Mucosa of rectum (tissue), 2 donors: ENCODE measurements around the gene SSH3.

Experiments used
- H3K27ac ChIP-seq, 2 donors: one replicate each; pipeline ENCODE4 v1.7.0; 2013; ENCODE audit warnings: inconsistent platforms in 2 of 2, low read depth in 2 of 2, low read length in 2 of 2
- H3K27me3 ChIP-seq, 2 donors: one replicate each; pipeline ENCODE4 v1.7.0; 2013; ENCODE audit warnings: low read length in 2 of 2; ENCODE audit not compliant: control insufficient read depth in 2 of 2, insufficient read depth in 2 of 2
- H3K36me3 ChIP-seq, 2 donors: one replicate each; pipeline ENCODE4 v1.7.0; 2013; ENCODE audit warnings: low read length in 2 of 2; ENCODE audit not compliant: control insufficient read depth in 2 of 2, insufficient read depth in 2 of 2
- H3K4me1 ChIP-seq, 2 donors: one replicate each; pipeline ENCODE4 v1.7.0; 2013; ENCODE audit warnings: low read length in 2 of 2, mild to moderate bottlenecking in 1 of 2; ENCODE audit not compliant: control insufficient read depth in 2 of 2, insufficient read depth in 2 of 2
- H3K4me3 ChIP-seq, 2 donors: one replicate each; pipeline ENCODE4 v1.7.0; 2013; ENCODE audit warnings: low read length in 2 of 2
- H3K9ac ChIP-seq, 2 donors: one replicate each; pipeline ENCODE4 v1.7.0; 2013; ENCODE audit warnings: low read length in 2 of 2, low read depth in 1 of 2, mild to moderate bottlenecking in 1 of 2
- H3K9me3 ChIP-seq, 2 donors: one replicate each; pipeline ENCODE4 v1.7.0; 2013; ENCODE audit warnings: low read length in 2 of 2; ENCODE audit not compliant: control insufficient read depth in 2 of 2
- donor health status: healthy.
- donor health status: Normal muscosa, but diverticular disease.

The SSH3 gene

GRCh38 chr11:67261946-67262681, 41.2 kb upstream of the SSH3 start:
- peak overlapping the region in 1 of 2 donors; percentile 53 for H3K4me3 ChIP-seq
- H3K27me3 ChIP-seq = no peaks in the 10 kb centered on the region
- peak overlapping the region in 1 of 2 donors; percentile 29 for H3K9ac ChIP-seq

GRCh38 chr11:67262731-67263675, 40.3 kb upstream of the SSH3 start:
- Histone ChIP-seq H3K4me3 (peak overlapping the region in 1 of 2 donors; percentile 53), H3K9me3 (no peaks in the 10 kb centered on the region), H3K27me3 (no peaks in the 10 kb centered on the region), H3K36me3 (peaks cover 1 to 3% of the 10 kb centered on the region in 2 donors), H3K27ac (peak overlapping the region; percentile 24 to 66), H3K9ac (peak overlapping the region; percentile 29 to 54), H3K4me1 (peaks cover 28 to 32% of the 10 kb centered on the region in 2 donors)

More at GRCh38 chr11:67261946-67262681, 41.2 kb upstream of the SSH3 start:
- no peaks in the 10 kb centered on the region for H3K9me3 ChIP-seq
- H3K27ac ChIP-seq = no peak overlapping the region
- H3K36me3 ChIP-seq = no peaks in the 10 kb centered on the region
- peaks cover 19 to 24% of the 10 kb centered on the region in 2 donors for H3K4me1 ChIP-seq

GRCh38 chr11:67264260-67264659, 39.1 kb upstream of the SSH3 start:
- H3K9ac ChIP-seq = no peak overlapping the region
- no peak overlapping the region for H3K4me3 ChIP-seq
- H3K4me1 ChIP-seq = peaks cover 41 to 44% of the 10 kb centered on the region in 2 donors
- no peaks in the 10 kb centered on the region for H3K27me3 ChIP-seq
- H3K27ac ChIP-seq = no peak overlapping the region
- peaks cover 5 to 14% of the 10 kb centered on the region in 2 donors for H3K36me3 ChIP-seq
- no peaks in the 10 kb centered on the region for H3K9me3 ChIP-seq

- Histone ChIP-seq H3K27me3 (no peaks in the 10 kb centered on the region), H3K9me3 (no peaks in the 10 kb centered on the region), H3K27ac (peak overlapping the region in 1 of 2 donors; percentile 59), H3K36me3 (peaks cover 5 to 17% of the 10 kb centered on the region in 2 donors), H3K9ac (no peak overlapping the region), H3K4me1 (peaks cover 49 to 52% of the 10 kb centered on the region in 2 donors), H3K4me3 (no peak overlapping the region)
Observed at GRCh38 chr11:67264877-67265632, 38.3 kb upstream of the SSH3 start.

GRCh38 chr11:67265633-67266448, 37.5 kb upstream of the SSH3 start:
- no peaks in the 10 kb centered on the region for H3K27me3 ChIP-seq
- H3K4me3 ChIP-seq = peak overlapping the region; percentile 40 to 59
- peak overlapping the region; percentile 59 to 67 for H3K27ac ChIP-seq
- peak overlapping the region; percentile 66 to 73 for H3K9ac ChIP-seq
- H3K4me1 ChIP-seq = peaks cover 57 to 60% of the 10 kb centered on the region in 2 donors
- H3K9me3 ChIP-seq = no peaks in the 10 kb centered on the region
- H3K36me3 ChIP-seq = peaks cover 5 to 17% of the 10 kb centered on the region in 2 donors

- Histone ChIP-seq H3K4me1 (peaks cover 61 to 65% of the 10 kb centered on the region in 2 donors), H3K36me3 (peaks cover 5 to 17% of the 10 kb centered on the region in 2 donors), H3K27me3 (no peaks in the 10 kb centered on the region), H3K9me3 (no peaks in the 10 kb centered on the region), H3K27ac (peak within 1 kb of the TSS; percentile 95 to 98), H3K4me3 (peak within 1 kb of the TSS; percentile 87 to 91), H3K9ac (peak within 1 kb of the TSS; percentile 93 to 97)
Observed at GRCh38 chr11:67266449-67267187, 36.7 kb upstream of the SSH3 start, which contains the start of gene GRK2. TSS of gene GRK2 (plus strand) at chr11:67266473. CDS start at chr11:67266700, 227 bp downstream.

- Histone ChIP-seq H3K36me3 (peaks cover 8 to 21% of the 10 kb centered on the region in 2 donors), H3K27ac (peak overlapping the region; percentile 95 to 98), H3K9ac (peak overlapping the region; percentile 93 to 97), H3K4me3 (peak overlapping the region; percentile 87 to 91), H3K27me3 (no peaks in the 10 kb centered on the region), H3K9me3 (no peaks in the 10 kb centered on the region), H3K4me1 (peaks cover 66 to 70% of the 10 kb centered on the region in 2 donors)
Observed at GRCh38 chr11:67267188-67268080, 35.9 kb upstream of the SSH3 start.
